ENCODE results near the gene NHSL1. TPM values are rescaled to one million over a fixed set of nuclear protein-coding genes. Genes with fewer than 3 reads are reported as not detected.

NHSL1 gene
- polyA plus RNA-seq, 4 donors, result 10.0 to 15.1 (median 11.6) TPM

DNA sequence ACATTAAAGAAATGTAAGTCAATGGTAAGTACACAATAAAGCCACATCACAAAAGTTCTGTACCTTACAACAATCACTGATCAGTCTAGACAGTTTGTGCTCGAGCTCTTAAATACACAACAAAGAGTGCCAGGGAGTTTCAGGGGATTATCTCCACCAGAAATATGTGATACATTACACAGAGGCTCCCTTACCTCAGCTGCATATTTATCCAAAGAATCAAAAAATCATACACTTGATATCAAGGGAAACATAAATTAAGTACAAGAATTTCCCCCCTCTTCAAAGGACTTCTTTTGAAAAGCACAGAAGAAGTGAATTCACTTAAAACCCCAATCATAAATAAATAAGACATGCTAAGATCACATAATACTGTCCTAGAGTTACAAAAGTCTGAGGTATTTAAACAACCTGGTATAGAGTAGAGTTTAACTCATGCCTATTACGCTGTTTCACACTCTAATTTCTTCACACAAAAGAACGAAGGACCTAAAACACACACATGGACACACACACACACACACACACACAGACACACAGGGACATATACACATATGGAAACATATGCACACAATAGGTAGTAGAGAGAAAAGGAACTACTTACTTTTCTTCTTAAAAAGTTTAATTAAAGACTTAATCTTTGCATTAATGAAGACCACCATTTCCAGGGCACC lies 528 bp downstream of the NHSL1 start:
- DNase-seq (ENCODE audit: low read depth in 4 of 4, low spot score in 2 of 4), result no peak

DNA sequence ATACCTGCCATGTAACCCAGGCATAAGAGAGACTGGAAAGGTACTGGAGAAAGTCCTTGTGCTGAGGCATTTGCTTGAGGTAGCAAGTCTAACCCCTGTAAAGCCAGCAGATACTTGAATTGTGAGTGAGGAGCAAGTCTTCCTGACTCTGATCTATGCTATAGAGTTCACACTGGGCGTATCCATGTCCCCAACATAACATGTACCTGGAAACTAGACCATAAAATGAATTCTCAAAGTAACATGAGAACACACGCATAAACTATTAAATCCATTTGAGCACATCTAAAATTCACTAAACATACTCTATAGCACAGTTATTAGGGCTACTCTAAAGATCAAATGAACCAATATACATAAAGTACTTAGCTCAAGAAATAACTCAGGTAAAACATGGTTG lies 2.0 kb downstream of the NHSL1 start:
- DNase-seq (ENCODE audit: low read depth in 4 of 4, low spot score in 2 of 4), result no peak

GRCh38 chr6:138494312-138494711 lies 5.0 kb downstream of the NHSL1 start:
- DNase-seq (ENCODE audit: low read depth in 4 of 4, low spot score in 2 of 4), result no peak

GRCh38 chr6:138493413-138493812 lies 5.9 kb downstream of the NHSL1 start:
- peak in 1 of 4 donors; percentile 55 for DNase-seq (ENCODE audit: low read depth in 4 of 4, low spot score in 2 of 4)

DNA sequence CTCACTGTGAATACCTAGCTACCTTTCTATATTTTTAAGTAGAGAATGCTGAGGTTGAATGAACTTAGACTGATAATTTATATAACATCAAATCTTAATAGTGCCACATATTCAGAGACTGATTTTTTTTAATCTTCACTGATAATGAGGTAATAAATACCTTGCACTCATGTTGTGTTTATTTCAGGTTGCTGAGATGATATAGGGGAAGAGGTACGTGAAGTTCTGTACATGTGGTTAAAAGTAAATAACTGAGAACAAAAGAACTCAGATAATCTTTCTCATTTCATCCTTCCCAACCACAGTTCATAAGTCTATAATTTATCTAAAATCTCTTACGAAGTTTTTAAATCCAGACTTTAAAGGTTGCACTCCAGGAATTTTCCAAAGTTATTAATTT lies 6.4 kb downstream of the NHSL1 start:
- DNase-seq (ENCODE audit: low read depth in 4 of 4, low spot score in 2 of 4), result no peak

- no peak for DNase-seq (ENCODE audit: low read depth in 4 of 4, low spot score in 2 of 4)
These were observed 7.2 kb downstream of the NHSL1 start for GRCh38 chr6:138492113-138492512.

DNA sequence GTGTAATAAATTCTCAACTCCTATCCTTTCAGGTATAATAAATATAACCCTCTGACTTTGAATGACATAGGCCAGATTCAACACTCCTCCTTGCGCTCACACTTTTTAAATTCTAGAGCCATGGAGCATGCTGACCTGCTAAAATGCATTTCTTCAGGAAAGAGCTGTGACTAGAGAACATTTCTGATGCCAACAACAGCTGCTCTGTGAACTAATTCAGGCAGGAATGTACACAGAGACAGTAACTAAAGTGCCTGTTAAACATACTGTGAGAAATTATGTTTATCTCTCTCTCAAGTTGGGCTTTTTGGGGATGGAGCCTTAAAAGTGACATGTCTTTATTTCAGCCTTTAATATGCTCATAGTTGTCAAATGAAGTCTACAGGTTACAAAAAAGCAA lies 8.3 kb downstream of the NHSL1 start:
- DNase-seq (ENCODE audit: low read depth in 4 of 4, low spot score in 2 of 4), result no peak

GRCh38 chr6:138489846-138490245 lies 9.4 kb downstream of the NHSL1 start:
- no peak for DNase-seq (ENCODE audit: low read depth in 4 of 4, low spot score in 2 of 4)

GRCh38 chr6:138487102-138487604 lies 12.1 kb downstream of the NHSL1 start:
- no peak for DNase-seq (ENCODE audit: low read depth in 4 of 4, low spot score in 2 of 4)

- no peak for DNase-seq (ENCODE audit: low read depth in 4 of 4, low spot score in 2 of 4)
These were observed 12.8 kb downstream of the NHSL1 start for GRCh38 chr6:138486249-138487101.

DNA sequence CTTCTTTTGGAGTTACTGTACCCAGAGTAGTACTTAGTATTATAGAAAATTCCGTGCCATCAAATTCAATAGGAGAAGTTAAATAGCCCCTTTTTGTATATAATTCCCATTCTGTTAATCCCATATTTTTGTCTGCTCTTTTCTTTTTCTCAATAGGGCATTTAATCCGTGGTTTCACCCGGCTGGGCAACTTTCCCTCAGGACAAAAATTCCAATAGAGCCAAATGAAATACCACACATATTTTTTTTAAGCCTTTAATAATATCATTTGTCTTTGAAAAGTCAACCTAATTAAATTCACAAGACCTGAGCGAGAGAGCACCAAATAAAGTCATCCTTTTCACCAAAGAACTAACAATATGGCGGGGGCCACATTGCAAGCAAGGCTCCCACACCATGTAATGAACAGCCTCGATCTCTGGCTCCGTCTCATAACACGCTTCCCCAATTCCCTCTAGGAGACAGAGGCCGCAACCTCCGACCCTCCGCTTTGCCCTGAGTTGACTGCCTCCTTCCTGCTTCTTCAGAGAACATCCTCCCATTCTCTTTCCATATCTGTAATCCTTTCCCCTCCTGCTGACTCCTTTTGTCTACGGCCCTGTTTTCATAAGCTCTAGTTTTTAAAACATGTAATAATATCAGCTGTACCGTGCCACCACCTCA lies 13.6 kb downstream of the NHSL1 start:
- DNase-seq (ENCODE audit: low read depth in 4 of 4, low spot score in 2 of 4), result no peak

- DNase-seq (ENCODE audit: low read depth in 4 of 4, low spot score in 2 of 4), result no peak
These were observed 14.2 kb downstream of the NHSL1 start for GRCh38 chr6:138485005-138485545.

- DNase-seq (ENCODE audit: low read depth in 4 of 4, low spot score in 2 of 4), result no peak
These were observed 15.1 kb downstream of the NHSL1 start for GRCh38 chr6:138484018-138484731.

GRCh38 chr6:138482816-138483215 lies 16.5 kb downstream of the NHSL1 start:
- no peak for DNase-seq (ENCODE audit: low read depth in 4 of 4, low spot score in 2 of 4)

GRCh38 chr6:138480279-138480949 lies 18.9 kb downstream of the NHSL1 start:
- DNase-seq (ENCODE audit: low read depth in 4 of 4, low spot score in 2 of 4), result no peak

- DNase-seq (ENCODE audit: low read depth in 4 of 4, low spot score in 2 of 4), result no peak
These were observed 21.3 kb downstream of the NHSL1 start for GRCh38 chr6:138477913-138478539.

GRCh38 chr6:138476116-138476515 lies 23.2 kb downstream of the NHSL1 start:
- DNase-seq (ENCODE audit: low read depth in 4 of 4, low spot score in 2 of 4), result no peak

- DNase-seq (ENCODE audit: low read depth in 4 of 4, low spot score in 2 of 4), result no peak
These were observed 26.1 kb downstream of the NHSL1 start for GRCh38 chr6:138473144-138473543.

GRCh38 chr6:138468320-138469015 lies 30.8 kb downstream of the NHSL1 start:
- DNase-seq (ENCODE audit: low read depth in 4 of 4, low spot score in 2 of 4), result no peak
